Endometrium (tissue), 2 donors: ENCODE results near the gene ATIC.

ENCODE experiments used
- FAIRE-seq: peaks from 2 replicates; lab custom pipeline; 2012; peaks lifted over from hg19 to GRCh38; lab: Jason Lieb, UNC
- donor health status: control.
- donor health status: control.

The ATIC gene

GRCh38 chr2:215399067-215399716, 87.3 kb downstream of the ATIC start:
- no peak for FAIRE-seq
